Measurements from ENCODE around the gene RPL37A.
"Not testable (repeated sequence)": the region's sequence is repeated elsewhere in the genome, so short reads cannot be mapped to it uniquely, and the experiment has no call there.

RPL37A gene

DNA sequence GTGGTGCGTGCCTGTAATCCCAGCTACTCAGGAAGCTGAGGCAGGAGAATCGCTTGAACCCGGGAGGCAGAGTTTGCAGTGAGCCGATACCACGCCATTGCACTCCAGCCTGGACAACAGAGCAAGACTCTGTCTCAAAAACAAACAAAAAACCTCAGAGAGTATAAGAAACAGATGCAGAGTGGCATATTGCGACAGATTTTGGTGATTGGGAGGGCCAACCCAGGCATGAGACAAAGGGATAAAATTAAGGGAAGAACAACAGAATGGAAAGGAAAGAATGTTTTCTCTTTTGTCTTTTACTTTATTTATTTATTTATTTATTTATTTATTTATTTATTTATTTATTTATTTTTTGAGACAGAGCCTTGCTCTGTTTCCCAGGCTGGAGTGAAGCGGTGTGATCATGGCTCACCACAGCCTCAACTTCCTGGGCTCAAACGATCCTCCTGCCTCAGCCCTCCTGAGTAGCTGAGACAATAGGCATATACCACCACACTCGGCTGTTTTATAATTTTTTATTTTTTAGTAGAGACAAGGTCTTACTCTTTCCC, 20.0 kb downstream of the RPL37A start:
- not testable (repeated sequence) for DNase-seq

DNA sequence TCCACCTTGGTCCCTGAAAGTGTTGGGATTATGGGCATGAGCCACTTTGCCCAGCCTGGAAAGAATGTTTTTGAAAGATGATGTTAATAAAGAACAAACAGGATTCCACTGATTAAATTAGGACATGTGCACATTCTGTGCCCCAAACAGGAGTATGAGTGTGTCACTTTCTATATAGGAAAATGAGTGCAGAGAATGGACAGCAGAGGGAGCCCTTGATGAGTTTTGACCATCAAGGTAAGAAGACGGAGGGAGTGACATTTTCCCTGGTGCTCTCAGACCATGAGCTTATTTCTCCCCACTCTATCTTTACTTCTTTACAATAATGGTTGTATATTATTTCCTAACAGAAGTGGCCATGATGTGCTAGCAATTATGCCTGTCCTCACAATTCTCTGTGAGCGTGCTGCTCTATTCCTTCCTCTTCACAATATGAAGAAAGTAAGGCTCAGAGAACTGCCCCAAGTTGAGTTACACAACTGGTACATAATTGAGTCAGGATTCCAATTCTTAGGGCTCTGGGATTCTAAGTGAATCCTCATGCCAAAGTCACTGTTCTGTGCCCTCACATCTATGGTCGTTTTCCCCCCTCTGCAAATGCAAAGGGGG, 20.6 kb downstream of the RPL37A start:
- no peak for DNase-seq

DNA sequence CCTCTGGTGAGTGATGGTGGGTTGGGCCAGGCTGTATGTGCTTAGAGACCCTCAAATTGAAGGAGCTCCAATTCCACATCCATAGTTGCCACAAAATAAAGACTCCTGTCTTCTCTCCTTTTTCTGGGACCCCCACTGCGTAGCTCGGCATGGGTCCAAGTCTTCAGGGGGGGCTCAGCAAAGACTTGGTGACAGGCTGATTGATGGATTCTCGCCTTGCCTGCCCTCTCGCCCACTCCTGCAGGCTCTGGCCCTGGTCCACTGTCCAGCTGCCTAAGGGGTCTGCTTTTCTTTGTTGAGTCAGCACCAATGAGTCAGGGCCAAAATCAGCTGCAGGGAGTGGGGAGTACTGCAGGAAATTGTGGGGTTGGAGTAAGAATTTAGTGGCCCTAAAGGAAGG, 21.5 kb downstream of the RPL37A start:
- no peak for DNase-seq

DNA sequence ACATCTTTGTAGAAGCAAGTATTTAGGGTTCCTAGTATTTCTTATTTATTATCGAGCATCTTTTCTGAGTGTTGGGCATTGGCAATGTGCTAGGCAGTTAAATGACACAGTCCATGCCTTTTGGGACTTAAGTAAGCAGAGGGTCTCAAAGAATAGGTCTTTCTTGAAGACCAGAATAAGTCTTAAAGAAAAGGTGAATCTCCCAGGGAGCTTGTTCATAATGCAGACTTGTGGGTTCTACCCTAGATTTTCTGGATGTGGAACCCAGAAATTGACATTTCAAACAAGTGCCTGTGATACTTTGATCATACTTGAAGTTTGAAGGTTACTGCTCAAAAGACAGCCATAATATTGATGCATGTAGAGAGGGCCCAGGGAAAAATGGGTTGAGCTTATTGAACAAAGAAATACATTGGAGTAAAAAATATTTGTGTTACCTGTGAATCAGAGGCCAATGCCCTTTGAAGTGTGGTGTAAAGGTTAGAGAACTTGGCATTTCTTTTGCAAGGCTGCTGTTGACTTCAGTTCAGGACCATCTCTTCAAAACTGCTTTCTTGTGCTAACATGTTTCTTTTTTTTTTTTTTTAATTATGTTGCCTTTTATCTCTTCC, 24.4 kb downstream of the RPL37A start:
- DNase-seq = no peak

DNA sequence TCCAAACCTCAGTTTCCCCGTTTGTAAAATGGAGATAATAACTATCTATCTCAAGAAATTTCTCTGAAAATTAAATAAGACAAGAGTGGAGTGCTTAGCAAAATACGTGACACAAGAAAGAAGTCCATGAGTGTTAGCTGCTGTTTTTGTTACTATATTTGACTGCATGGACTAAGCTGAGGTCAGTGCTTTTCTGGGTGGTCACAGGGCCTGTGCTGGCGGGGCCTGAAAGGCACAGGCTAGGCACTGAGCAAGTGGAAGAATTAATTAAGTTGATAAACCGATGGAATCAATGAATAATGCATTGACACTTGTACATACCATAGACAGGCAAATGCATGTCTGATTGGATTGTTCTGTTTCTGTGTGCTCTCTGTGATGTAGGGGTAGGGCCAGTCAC, 27.3 kb downstream of the RPL37A start:
- DNase-seq = no peak

DNA sequence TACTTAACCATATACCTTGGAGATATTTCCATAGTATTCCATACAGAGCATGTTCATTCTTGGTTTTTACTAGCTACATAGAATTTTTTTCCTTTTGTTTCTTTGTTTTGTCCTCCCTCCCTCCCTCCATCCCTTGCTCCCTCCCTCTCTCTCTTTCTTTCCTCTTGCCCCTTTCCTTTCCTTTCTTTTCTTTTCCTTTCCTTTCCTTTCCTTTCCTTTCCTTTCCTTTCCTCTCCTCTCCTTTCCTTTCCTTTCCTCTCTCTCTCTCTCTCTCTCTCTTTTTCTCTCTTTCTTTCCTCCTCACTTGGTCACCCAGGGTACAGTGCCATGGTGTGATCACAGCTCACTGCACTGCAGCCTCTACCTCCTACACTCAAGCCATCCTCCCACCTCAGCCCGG, 28.3 kb downstream of the RPL37A start:
- no peak for DNase-seq

DNA sequence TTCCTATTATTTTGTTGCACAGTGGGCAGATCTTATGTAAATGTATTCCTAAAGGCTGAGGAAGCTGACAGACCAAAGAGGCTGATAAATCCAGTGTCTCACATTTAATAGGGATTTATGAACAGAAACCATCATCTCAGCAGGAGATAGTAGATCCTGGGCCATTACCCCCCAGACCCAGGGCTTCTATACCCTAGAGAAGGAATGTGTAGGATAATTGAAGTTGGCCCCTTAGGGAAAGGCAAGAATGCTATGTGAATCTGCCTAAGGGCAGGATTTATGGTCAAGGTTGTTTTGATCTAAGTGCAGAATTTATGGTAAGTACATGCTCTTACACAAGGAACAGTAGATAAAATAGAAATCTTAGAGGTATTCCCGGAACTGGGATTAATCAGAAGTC, 29.0 kb downstream of the RPL37A start:
- no peak for DNase-seq

DNA sequence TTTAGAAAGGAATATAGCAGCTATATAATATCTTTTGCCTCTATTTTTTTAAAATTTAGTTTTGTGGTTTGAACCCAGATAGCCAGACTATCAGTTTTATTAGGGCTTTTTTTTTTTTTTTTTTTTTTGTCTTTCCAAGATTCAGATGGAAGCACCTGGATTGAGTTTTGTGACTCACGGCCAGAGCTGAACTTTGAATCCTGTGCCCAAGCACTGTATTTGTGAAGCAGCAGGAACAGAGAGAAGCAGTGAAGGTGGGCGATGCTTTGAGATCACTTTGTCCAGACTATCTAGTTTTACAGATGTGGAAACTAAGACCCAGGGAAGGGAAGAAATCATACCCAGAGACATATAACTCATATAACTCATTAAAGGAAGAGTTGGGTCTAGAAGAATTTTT, 33.9 kb downstream of the RPL37A start:
- no peak for DNase-seq

DNA sequence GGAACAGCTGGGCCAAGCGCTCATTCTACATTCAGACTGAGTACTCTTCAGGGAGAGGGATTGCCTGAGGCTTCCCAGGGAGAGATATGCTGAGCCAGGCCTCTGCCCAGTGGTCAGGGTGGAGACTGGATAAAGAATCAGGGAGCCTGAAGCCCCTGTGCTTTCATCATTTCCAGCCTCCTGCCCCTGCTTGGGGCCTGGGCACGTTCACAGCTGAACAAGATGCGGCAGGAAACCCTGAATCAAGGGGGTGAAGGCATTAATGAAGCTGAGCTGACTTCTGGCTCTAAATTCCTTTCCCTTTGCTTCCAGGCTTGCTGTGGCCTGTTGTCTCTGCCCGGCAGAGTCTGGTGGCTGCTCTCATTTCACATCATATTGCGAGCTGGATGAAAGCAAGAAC, 35.0 kb downstream of the RPL37A start:
- no peak for DNase-seq

DNA sequence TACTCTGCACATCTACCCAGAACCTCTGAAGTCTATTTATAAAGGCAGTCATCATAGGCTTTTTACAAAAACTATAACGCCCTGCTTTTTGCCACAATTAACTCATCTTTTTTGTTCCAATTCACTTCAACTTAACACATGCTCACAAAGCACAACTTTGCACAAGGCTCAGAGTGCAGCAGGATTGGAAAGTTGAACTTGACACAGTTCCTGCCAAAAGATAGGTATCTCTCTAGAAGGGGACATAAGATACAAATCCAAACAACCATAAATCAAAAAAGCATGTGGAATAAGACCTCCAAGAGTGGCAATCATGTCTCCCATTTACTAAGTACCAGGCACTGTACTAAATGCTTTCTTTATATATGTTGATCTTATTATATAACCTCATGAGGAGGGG, 36.2 kb downstream of the RPL37A start:
- no peak for DNase-seq

DNA sequence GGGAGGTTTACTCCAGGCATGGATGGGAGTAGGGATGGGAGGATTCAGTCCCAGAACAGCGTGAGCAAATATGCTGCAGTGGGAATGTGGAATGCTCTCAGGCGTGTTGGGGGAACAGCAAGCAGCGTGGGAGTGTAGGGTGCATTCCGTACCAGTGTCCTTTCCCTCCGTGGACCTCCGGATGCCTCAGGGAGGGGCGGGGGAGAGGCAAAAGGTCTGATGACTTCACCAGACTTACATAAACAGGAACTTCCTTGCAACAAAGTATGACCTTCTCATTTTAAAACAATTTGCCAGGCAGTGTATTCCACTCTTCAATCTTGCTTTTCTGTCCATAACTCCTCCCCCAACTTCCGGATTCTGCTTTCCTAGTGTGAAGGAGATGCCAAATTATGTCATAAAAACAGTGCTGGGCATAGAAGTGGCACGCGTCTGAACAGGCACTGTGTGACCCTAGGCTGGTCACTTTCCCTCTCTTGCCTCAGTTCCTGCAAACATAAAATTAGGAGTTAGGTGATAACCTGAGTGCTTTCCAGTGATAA, 36.9 kb downstream of the RPL37A start:
- DNase-seq = no peak

DNA sequence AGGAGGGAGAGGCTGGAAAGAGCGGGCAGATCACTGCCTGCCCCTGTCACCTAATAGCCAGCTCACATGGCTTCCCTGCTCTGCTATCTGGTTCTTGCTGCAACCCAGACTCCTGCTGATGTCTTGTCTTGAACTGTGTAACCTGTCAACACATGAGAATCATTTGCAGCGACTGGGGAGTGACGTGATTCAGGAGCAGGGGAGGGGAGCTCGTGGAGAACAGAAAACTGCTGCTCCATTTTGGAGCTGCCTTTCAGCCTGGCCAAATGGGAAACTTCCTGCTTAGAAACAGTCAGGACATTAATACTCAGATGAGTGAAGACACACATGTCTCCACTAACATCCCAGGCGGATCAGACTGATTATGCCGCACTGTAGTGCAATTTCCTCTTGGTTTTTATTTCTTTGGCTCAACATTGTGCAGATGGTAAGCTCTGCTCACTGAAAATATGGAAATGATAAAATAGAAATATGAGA, 38.1 kb downstream of the RPL37A start:
- no peak for DNase-seq

DNA sequence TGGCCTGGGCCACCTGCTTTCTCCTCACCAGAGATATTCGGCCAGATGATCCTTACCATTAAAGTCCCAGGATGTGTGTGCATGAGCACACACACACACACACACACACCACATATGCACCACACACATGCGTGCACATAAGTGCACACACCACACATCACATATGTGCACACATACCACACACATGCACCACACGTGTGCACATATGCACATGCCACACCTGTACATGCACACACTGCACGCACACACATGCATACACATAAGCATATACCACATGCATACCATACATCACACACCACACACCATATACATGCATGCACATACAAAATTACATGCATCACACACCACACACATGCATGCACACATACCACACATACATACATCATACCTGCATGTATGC, 38.7 kb downstream of the RPL37A start:
- no peak for DNase-seq

DNA sequence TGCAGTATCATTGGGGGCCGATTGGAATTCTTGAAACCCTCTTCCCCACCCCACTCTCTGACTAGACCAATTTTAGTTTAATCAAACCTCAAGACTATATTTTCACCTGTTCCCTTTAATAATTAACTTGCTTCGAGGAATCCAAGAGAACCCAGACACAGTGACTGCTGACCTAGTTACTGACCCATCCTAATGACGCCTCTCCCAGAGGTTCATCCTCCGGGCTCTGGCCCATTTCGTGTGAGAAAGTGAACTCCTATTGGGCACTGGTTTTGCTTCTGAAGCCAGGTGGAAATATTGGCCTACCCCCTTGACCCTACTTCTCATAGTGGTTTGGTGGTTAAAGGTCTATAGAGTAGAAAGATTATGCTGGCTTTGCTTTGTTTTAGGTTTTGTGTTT, 39.9 kb downstream of the RPL37A start:
- DNase-seq = no peak

DNA sequence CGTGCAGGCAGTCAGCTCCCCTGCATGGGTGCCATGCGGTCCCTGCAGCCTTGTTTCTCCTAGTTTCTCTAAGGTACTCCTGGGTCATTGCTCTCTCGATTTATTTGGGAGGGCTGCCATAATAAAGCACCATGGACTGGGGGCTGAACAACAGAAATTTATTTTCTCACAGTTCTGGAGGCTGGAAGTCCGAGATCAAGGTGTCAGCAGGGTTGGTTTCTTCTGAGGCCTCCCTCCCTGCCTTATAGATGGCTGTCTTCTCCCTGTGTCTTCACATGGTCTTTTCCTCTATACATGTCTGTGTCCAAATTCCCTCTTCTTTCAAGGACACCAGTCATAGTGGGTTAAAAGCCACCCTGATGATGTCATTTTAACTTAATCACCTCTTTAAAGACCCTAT, 40.5 kb downstream of the RPL37A start:
- no peak for DNase-seq

DNA sequence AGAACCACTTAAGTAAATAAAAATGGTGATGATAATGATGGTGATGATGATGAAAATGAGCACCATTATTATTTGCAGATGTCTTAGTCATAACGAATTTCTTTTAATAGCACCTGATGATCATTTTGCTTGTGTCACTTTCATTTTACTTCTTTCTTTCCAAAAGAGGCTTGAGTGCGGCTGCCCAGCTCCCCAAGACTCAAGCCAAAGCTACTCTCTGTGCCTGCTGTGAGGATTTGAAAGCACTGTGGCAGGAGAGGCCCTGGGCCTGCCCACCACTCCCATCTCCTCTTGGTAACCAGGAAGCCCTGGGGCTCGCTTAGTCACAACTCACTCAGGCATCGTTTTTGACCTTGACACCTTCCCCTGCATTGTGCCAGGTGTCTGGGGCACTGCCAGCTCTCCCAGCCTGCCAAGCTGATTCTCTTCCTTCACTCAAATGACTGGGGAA, 41.2 kb downstream of the RPL37A start:
- DNase-seq = no peak

DNA sequence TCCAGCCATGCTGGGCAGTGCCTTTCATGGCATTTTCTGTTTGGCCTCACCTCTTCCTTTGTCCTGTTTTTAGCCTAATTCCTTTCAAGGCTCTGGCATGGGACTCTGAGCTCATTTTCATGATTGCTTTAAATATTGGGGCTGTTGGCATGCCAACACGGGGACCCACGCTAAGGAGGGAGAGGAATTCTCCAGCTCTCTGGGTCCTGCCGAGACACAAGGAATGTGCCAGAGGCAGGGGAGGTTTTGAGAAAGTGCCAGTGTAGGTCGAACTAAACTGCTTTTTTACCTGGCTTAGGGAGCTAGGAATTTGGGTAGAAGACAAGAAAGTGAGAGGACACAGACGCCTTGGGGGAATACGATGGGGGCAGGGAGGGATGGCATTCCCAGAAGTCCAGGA, 42.3 kb downstream of the RPL37A start:
- no peak for DNase-seq

DNA sequence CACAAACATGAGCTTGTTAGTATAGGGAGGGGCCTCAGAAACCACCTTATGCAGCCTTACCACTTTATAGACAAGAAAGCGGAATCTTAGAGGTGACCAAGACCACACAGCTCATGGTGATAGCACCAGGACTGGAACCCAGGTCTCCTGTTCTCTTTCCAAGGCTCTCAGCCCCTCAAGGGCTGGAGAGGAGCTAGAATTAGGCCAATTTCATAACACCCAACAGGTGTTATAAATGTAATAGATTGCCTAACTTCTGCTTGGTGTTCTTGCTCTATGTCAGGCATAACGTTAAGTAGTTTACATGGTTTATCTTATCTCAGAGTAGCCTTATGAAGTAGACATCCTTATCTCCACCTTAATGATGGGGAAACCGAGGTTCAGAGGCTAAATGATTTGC, 42.9 kb downstream of the RPL37A start:
- no peak for DNase-seq

DNA sequence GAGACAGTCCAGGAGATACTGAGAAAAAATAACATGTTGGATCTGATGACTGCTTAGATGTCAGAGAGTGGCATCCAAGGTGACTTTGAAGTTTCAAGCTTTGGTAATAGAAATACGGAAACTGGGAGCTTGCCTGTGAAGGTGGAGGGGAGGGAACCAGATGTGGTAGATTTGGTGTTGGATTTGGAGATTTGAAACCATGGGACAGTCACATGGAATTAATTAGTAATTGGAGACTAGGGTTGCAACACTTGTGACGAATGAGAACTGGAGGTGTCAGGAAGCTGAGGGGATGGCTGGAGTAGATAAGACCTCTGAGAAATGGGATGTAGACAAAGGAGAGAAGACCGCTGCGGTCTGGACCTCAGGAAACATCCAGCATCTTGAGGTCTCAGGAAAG, 46.7 kb downstream of the RPL37A start:
- no peak for DNase-seq

DNA sequence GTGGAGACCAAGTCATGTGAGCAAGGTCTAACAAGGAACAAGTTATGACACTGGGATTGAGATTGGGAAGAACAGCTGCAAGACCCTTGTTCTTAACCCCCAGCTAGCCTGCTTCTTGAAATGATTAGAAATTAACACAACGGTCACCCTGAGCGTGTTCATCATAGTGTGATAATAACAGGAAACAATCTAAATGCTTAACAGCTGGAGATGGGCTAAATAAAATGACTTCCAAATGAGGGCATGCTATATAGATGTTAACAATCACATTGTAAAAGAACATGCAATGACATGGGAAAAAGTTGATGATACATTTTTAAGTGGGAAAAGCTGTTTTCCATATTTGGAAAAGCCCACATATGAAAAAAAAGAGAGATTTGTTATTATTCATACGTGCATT, 47.6 kb downstream of the RPL37A start:
- no peak for DNase-seq

DNA sequence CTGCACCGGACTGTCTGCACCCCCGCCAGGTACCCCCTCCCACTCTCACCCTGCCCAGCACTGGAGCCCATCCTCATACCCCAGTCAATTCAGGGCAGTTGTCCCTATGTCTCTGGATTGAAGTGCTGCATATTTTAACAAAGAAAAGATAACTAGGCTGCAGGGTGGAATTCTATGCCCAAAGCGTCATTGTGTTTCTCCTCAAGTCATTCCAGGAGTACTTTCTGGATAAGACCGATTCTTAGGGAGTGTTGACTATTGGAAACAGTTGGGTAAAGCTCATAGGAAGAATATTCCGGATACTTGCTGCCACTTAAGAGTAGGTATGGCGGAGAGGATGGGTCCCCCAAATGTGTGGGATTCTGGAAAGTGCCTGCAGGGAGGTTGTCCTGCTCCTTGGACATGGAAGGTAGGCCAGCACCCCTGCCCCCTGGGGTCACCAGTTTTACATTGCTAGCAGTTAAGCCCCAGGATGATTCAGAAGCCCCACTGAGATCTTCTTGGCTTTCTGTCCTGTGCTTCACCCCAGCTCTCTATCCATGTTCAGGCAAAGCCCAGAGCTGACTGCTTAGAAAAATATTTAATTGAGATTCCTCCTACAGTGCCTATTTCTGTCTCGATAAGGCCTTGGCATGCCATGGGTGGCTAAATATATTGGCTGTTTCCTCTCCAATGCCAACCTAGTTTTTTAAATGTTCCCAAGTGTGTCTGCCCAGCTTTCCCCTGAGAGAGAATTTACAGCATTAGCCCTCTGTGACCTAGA, 48.2 kb downstream of the RPL37A start:
- DNase-seq = no peak

DNA sequence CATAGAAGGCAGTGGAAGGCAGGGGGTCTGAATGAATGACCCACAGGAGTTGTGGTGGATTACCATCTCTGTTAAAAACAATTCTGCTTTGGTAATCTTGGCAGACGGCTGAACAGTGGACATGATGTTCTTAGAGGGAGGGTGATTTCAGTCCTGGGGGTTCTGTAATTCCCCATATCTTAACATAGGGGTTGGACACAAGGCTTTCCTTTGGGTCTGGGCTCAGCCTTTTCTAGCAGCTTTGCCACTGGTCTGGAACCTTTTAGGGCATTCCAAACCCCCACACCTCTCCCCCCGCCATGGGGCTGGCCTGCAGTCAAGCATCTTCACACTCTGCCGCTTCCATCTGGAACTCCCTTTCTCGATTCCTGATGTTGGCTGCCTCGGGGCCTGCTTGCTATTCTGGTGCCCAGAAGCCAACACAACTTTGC, 50.3 kb downstream of the RPL37A start:
- no peak for DNase-seq

DNA sequence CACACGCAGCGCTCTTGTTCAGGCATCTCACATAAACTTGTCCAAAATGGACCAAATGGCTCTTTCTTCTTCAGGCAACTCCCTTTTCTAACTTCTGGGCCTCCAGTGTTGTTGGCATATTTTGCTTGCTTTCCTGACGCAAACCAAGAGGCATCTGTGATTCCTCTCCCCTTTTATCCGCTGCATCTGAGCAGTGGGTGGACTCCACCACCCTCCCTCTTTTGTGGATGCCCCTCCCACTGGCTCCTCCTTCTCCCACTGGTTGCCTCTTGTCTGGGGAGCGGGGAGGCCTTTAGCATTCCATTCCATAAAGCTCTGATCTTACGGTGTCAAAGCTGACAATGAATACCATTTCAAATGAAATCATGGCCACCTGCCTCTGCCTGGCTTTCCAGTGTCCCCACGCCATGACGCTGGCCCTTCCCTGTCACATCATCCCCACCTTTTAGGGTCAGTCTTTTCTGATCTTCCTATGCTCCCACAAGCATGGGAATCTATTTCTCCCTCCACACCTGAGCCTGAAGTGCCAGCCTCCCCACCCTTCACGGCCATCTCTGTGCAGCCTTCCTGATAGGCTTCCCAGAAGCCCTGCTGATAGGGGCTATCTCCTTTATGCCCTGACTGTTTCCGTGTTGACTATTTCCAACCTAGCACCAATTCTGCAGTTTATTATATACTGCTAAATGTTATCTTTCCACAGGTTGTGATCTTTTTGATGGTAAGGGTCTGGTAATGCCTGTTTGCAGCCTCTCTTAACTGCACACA, 51.5 kb downstream of the RPL37A start:
- DNase-seq = no peak

Measured in cortex of kidney (tissue), 1 donor.